ENCODE measurements around the gene KCNH1.

Gene KCNH1

GRCh38 chr1:211101481-211101880 is 32.5 kb downstream of the KCNH1 start:
- no peak for TF ChIP-seq ZFX (IDR thresholded peaks at IDR 0.05)
- TF ChIP-seq, protein P1, sequence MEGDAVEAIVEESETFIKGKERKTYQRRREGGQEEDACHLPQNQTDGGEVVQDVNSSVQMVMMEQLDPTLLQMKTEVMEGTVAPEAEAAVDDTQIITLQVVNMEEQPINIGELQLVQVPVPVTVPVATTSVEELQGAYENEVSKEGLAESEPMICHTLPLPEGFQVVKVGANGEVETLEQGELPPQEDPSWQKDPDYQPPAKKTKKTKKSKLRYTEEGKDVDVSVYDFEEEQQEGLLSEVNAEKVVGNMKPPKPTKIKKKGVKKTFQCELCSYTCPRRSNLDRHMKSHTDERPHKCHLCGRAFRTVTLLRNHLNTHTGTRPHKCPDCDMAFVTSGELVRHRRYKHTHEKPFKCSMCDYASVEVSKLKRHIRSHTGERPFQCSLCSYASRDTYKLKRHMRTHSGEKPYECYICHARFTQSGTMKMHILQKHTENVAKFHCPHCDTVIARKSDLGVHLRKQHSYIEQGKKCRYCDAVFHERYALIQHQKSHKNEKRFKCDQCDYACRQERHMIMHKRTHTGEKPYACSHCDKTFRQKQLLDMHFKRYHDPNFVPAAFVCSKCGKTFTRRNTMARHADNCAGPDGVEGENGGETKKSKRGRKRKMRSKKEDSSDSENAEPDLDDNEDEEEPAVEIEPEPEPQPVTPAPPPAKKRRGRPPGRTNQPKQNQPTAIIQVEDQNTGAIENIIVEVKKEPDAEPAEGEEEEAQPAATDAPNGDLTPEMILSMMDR (conservative IDR thresholded peaks at IDR 0.05), result no peak

GRCh38 chr1:211099393-211099792 is 34.6 kb downstream of the KCNH1 start:
- no peak for TF ChIP-seq ZFX (IDR thresholded peaks at IDR 0.05)
- TF ChIP-seq, protein P1 (conservative IDR thresholded peaks at IDR 0.05), result no peak
- no peak overlapping the region for H3K27ac ChIP-seq

More at GRCh38 chr1:211101481-211101880, 32.5 kb downstream of the KCNH1 start:
- H3K27ac ChIP-seq, result no peak overlapping the region

DNA sequence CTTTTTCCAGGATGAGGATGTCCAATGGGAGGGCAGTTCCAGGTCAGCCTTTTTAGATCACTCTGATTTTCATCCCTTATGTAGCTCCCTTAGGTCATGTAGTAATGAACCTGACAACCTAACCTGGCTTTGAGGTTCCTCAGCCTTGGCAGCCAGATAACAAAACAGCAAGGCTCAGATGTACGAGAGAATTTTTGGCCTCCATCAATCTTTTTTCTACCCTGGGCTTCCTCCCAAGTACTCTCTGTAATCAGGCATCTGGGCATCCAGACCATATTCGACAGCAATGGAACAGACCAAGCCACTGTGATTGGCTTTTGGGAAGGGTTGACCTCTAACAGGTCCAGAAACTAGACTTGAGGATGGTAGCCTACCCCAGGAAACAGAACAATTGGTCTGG is 38.6 kb downstream of the KCNH1 start:
- TF ChIP-seq, protein P1 (conservative IDR thresholded peaks at IDR 0.05), result no peak
- TF ChIP-seq ZFX (IDR thresholded peaks at IDR 0.05), result no peak
- no peak overlapping the region for H3K27ac ChIP-seq

DNA sequence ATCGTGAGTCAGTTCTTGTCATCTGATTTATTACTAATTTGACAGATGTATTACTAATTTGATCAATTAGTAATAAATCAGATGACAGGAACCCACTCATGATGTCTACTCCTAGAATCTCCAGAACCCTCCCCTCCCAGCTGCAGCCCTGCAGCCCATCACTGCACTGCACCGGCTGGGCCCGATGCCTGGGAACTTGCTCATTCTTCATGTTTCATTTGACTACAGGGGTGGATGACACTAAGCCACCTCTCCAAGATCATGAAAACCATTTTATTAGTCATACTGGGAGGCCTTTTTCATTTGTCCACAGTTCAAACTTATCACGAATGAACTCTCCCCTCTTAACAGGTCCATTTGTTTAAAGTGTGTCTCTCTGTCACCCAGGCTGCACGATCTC is 41.0 kb downstream of the KCNH1 start:
- TF ChIP-seq, protein P1 (conservative IDR thresholded peaks at IDR 0.05), result no peak
- TF ChIP-seq ZFX (IDR thresholded peaks at IDR 0.05), result no peak
- no peak overlapping the region for H3K27ac ChIP-seq

GRCh38 chr1:211091867-211092266 is 42.1 kb downstream of the KCNH1 start:
- TF ChIP-seq ZFX (IDR thresholded peaks at IDR 0.05), result no peak
- TF ChIP-seq, protein P1 (conservative IDR thresholded peaks at IDR 0.05), result no peak
- no peak overlapping the region for H3K27ac ChIP-seq

DNA sequence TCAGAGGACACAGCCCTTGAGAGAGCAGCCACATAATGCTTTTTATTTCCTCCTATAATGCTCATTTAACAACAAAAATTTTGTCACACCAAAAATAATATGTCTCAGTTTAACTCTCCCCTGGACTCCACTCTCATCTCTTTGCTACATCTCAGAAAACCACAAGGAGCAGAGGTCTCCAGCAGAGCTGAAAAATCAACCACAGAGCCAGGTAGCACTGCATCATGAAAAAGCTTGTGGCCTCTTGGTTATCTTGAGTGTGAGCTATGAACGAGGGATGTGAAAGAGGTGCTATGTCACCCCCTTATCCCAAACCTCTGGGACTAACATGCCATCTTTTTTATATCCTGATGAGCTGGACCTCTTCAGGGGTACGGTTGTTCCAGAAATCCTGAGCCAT is 44.4 kb downstream of the KCNH1 start:
- no peak for TF ChIP-seq ZFX (IDR thresholded peaks at IDR 0.05)
- TF ChIP-seq, protein P1 (conservative IDR thresholded peaks at IDR 0.05), result no peak
- H3K27ac ChIP-seq, result no peak overlapping the region

GRCh38 chr1:211088156-211088555 is 45.8 kb downstream of the KCNH1 start:
- TF ChIP-seq, protein P1 (conservative IDR thresholded peaks at IDR 0.05), result no peak
- no peak for TF ChIP-seq ZFX (IDR thresholded peaks at IDR 0.05)
- no peak overlapping the region for H3K27ac ChIP-seq
